Choroid plexus epithelial cell (primary cell): Measurements from ENCODE around the gene F11R.

Experiments used
- DNase-seq: peaks from one replicate; pipeline ENCODE4 v3.0.0-alpha.2; 2010; ENCODE audit warnings: low read depth
- H3K4me3 ChIP-seq: 2 replicates; pipeline ENCODE4 v1.5.1; 2011; ENCODE audit warnings: low read depth, mild to moderate bottlenecking, control low read depth, low read length, moderate library complexity
- TF ChIP-seq, protein P1 (sequence below): conservative IDR thresholded peaks from 2 replicates; pipeline ENCODE4 v1.5.1; 2011; ENCODE audit warnings: low read depth, mild to moderate bottlenecking, control low read depth, inconsistent platforms, low read length, moderate library complexity

Gene F11R

DNA sequence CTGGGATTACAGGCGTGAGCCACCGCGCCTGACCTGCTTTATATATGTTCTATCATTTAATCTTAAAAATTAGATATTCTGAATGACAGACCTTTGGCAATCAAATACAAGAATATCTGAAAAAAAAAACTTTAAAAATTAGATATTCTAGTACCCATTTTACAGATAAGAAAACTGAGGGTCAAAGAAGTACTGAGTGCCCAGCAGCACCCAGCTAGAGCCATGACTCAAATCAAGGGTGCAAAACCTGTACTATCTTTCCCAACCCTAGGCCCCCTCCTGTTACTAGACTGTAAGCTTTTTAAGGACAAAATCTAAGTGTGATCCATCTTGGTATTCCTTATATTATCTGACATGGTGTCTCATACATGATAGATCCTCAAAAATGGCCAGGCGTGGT lies 40.5 kb upstream of the F11R start:
- H3K4me3 ChIP-seq, result no peak overlapping the region
- TF ChIP-seq, protein P1, sequence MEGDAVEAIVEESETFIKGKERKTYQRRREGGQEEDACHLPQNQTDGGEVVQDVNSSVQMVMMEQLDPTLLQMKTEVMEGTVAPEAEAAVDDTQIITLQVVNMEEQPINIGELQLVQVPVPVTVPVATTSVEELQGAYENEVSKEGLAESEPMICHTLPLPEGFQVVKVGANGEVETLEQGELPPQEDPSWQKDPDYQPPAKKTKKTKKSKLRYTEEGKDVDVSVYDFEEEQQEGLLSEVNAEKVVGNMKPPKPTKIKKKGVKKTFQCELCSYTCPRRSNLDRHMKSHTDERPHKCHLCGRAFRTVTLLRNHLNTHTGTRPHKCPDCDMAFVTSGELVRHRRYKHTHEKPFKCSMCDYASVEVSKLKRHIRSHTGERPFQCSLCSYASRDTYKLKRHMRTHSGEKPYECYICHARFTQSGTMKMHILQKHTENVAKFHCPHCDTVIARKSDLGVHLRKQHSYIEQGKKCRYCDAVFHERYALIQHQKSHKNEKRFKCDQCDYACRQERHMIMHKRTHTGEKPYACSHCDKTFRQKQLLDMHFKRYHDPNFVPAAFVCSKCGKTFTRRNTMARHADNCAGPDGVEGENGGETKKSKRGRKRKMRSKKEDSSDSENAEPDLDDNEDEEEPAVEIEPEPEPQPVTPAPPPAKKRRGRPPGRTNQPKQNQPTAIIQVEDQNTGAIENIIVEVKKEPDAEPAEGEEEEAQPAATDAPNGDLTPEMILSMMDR, result no peak
- no peak for DNase-seq

DNA sequence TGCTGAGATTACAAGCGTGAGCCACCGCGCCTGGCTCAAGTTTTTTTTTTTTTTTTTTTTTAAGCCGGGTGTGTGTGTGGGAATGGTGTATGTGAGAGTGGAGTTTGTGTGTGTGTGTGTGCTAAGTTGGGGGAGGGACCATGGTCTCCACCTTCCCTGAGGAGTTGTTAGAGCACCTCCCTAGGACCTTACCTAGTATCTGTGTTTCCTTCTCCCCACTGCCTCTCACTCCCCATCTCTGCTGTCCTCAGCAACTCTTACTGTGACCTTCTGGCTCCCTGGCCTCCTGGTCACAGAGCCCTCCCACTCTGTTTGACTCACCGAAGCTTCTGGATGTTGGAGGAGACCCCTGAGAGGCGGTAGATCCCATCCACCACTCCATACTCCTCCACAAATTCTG lies 38.3 kb upstream of the F11R start:
- no peak overlapping the region for H3K4me3 ChIP-seq
- TF ChIP-seq, protein P1, result no peak
- DNase-seq, result no peak

DNA sequence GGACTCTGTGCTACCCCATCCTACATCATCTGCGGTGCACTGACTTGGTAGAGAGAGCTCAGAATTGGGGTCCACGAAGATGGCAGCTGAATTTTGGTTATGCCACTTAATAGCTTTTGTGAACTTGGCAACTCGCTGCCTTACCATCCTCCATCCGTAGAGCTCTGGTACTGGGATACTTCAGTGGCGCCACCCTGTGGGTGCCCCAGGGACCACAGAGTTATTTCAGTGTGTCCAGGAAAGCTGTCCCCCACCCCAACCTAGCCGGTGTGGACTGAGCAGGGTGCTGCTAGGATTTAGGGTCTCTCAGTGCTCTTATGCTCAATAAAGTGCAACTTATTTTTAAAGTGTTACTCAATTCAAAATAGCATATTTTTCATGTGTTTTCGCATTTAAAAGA lies 33.9 kb upstream of the F11R start:
- DNase-seq, result no peak
- TF ChIP-seq, protein P1, result peak; percentile 17
- no peak overlapping the region for H3K4me3 ChIP-seq

DNA sequence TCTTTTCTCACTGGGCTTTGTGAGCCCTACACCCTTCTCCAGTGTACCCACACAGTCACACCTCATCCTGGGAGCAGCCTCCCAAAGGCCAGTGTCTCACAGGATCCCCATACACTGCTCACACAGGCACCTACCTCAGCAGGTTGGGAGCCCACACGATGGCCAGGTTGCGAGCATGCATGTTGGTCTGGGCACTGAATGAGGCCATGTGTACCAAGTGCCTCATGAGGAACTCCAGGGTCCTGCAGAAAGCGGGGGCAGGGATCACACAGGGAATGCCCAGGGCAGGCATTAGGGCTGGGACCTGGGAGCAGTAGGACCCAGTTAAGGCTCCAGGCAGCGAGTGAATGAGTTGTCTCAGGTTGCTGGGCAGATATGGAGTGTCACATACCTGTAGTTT lies 33.3 kb upstream of the F11R start:
- H3K4me3 ChIP-seq, result no peak overlapping the region
- TF ChIP-seq, protein P1, result no peak
- DNase-seq, result no peak

DNA sequence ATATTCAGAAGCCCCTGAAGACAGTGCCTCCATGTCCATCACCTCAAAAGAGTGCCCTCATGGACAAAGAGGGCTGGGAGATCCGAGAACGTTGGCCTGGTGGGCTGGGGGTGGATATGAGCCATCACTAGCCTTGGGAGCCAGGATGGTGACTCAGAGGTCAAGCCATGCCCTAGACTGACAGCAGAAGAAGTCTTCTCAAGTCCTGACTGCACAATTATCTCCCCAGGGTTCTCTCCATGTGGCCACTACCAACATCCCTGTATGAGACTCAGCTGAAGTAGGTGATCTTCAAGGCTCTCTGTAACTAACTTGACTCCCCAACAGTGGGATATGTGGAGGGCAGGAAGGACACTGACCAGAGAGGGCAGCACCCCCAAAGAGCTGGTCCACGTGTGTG lies 31.9 kb upstream of the F11R start:
- no peak overlapping the region for H3K4me3 ChIP-seq
- DNase-seq, result peak; percentile 15
- TF ChIP-seq, protein P1, result no peak

DNA sequence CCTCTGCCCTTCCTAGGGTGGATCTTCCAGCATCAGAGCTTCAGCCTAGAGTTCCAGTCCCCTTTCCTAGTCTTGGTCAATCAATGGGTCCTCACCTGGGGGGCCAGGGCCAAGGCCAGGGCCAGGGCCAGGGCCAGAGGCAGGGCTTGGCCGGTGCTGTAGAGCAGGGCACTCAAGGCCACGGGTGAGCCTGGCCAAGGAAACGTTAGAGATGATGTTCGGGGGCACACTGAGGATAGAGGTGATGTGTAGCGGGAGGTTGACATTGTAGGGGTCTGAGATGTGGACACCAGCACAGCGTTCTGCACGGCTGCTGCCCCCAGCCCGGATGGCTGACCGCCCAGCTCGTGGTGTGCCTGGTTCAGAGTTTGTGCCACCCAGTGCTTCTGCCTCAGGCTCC lies 30.3 kb upstream of the F11R start:
- DNase-seq, result no peak
- no peak overlapping the region for H3K4me3 ChIP-seq
- TF ChIP-seq, protein P1, result no peak

DNA sequence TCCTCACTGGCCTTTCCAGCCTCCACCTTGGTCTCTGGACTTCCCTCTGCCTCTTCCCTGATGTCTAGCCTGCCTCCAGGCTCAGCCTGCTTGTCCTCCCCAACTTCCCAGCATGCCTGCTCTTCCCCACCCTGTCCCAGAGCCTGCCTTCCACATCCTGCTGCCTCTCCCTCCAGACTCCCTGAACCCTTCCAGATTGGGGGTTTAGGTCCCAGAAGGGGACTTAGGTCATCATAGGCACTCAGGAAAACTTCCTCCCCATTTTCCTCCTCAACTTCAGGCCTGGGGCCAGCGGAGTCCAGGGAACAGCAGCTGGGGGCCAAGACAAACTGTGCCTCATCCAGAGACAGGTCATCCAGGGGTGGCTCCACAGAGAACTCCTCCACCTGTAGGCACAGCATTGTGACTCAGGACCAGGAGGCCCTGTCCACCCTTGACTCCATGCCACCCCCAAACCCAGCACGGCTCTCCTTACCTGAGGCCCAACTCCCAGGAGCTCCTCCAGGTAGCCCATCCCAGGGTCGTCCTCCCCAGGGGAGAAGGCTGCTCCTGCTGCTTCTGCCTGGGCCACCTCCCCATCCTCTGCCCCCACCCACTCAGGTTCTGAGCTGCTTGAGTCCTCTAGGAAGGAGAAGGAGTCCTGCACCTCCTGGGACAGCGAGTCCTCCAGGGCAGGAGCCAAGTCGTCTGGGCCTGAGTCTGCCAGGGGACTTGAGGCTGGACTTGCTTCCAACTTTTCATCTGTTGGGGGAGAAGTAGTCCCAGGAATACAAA lies 28.2 kb upstream of the F11R start:
- H3K4me3 ChIP-seq, result no peak overlapping the region
- DNase-seq, result no peak
- TF ChIP-seq, protein P1, result no peak
